Measurements from ENCODE around the gene ABHD12. TPM values are rescaled to one million over a fixed set of nuclear protein-coding genes. Genes with fewer than 3 reads are reported as not detected.

Gene ABHD12
- total RNA-seq, 1 donor from 2014 or later: 49.7 TPM

DNA sequence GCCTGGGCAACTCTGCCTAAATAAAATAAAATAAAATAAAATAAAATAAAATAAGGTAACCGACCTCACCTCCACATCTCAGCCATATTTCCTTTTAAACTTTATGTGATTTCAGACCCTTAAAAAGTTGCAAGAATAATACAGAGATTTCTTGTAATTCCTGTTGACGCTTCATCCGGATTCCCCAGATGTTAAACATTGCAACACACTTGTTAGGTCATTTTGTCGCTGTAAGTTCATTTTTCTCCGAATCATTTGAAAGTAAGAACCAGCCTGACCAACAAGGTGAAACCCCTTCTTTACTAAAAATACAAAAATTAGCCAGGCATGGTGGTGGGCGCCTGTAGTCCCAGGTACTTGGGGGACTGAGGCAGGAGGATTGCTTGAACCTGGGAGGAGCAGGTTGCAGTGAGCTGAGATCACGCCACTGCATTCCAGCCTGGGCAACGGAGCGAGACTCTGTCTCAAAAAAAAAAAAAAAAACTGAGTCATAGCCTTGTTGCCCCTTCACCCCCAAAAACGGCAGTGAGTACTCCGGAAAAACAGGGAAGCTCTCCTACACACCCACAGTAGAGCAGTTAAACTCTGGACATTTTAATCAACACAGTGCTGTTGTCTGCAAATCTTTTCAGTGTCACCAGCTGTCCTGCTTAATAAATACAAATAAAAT is 136.9 kb downstream of the ABHD12 start:
- ATAC-seq: peak; percentile 37 to 40
- Histone ChIP-seq H3K4me1 (peaks cover 61% of the 10 kb centered on the region), H3K27ac (no peak overlapping the region)

DNA sequence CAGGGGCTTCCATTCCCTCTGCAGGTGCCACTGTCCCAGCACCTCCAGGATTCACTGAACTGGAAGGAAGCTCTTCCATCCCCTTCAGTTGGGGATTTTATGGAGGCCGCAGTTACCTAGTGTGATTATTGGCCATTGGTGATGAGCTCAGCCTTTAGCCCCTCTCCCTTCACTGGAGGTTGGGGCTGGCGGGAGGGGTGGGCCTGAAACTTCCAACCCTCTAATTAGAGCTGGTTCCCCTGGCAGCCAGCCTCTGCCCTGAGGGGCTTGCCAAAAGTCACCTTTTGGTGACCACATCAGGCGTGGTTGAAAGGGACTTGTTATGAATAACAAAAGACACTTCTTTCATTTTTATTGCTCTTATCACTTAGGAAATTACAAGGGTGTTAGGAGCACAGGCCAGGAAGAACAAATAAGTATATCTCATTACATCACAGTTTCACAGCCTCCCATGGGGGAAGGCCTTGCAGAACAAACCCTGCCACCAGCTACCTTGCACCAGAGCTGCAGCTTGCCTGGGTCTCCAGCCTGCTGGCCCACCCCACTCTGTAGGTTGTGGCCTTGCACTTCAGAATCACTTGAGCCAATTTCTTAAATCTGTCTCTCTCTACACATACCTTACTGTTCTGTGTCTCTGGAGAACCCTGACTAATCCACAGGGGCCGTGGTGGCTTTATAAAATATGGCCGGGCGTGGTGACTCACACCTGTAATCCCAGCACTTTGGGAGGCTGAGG is 137.8 kb downstream of the ABHD12 start:
- TF ChIP-seq, protein P1, sequence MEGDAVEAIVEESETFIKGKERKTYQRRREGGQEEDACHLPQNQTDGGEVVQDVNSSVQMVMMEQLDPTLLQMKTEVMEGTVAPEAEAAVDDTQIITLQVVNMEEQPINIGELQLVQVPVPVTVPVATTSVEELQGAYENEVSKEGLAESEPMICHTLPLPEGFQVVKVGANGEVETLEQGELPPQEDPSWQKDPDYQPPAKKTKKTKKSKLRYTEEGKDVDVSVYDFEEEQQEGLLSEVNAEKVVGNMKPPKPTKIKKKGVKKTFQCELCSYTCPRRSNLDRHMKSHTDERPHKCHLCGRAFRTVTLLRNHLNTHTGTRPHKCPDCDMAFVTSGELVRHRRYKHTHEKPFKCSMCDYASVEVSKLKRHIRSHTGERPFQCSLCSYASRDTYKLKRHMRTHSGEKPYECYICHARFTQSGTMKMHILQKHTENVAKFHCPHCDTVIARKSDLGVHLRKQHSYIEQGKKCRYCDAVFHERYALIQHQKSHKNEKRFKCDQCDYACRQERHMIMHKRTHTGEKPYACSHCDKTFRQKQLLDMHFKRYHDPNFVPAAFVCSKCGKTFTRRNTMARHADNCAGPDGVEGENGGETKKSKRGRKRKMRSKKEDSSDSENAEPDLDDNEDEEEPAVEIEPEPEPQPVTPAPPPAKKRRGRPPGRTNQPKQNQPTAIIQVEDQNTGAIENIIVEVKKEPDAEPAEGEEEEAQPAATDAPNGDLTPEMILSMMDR (IDR thresholded peaks at IDR 0.05): no peak
- DNase-seq: no peak
- Histone ChIP-seq H3K9me3 (no peaks in the 10 kb centered on the region), H3K27me3 (ENCODE audit: low read depth) (no peaks in the 10 kb centered on the region), H3K27ac (no peak overlapping the region), H3K36me3 (no peaks in the 10 kb centered on the region), H3K4me1 (peaks cover 53% of the 10 kb centered on the region), H3K4me3 (no peak overlapping the region)
- no peak for ATAC-seq
- intact Hi-C loops (cut with DNase I): no loop called here

More for the DNA sequence above, 136.9 kb downstream of the ABHD12 start:
- Histone ChIP-seq H3K9me3 (no peaks in the 10 kb centered on the region), H3K27me3 (ENCODE audit: low read depth) (no peaks in the 10 kb centered on the region), H3K4me3 (no peak overlapping the region), H3K36me3 (no peaks in the 10 kb centered on the region)
- TF ChIP-seq, protein P1 (IDR thresholded peaks at IDR 0.05): no peak
- no peak for DNase-seq
- intact Hi-C loops (cut with DNase I): no loop called here

DNA sequence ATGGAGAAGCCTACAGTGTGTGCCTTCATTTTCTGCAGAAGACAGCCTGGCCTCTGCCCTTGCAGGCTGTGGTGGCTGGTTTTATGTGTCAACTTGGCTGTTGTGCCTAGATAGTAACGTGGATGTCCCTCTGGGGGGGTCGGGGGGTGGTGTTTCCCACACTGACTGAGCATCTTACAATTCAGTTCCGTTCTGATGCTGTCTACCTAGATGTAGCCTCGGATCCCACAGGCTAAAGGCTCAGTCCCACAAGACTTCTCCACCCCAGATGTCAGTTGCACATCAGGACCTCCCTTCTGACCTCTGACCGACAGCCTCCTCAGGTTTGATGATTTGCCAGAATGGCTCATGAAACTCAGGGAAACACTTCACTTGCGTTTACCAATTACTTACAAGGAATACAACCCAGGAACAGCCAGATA is 138.4 kb downstream of the ABHD12 start:
- Histone ChIP-seq H3K4me3 (no peak overlapping the region), H3K36me3 (no peaks in the 10 kb centered on the region), H3K27ac (no peak overlapping the region), H3K9me3 (no peaks in the 10 kb centered on the region), H3K4me1 (peaks cover 54% of the 10 kb centered on the region), H3K27me3 (ENCODE audit: low read depth) (no peaks in the 10 kb centered on the region)
- intact Hi-C loops (cut with DNase I): no loop called here
- TF ChIP-seq, protein P1 (IDR thresholded peaks at IDR 0.05): no peak
- no peak for ATAC-seq
- DNase-seq: no peak

DNA sequence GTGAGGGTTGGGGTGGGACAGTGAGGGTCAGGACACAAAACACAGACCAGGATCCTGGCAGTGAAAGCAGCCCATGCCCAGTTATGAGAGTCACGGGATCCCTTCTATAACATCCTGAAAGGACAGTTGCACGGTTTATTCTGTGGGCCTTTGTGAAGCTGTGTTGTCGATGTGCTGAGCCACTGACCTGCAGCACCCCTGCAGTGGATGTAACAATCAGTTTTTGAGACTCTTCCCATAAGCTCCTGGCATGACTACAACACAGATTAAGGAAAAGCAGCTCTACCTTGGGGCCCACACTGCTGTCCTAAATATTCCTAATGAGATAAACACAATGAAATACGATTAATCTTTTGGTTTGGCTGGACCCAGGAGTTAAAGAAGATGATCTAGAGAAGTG is 139.1 kb downstream of the ABHD12 start:
- Histone ChIP-seq H3K4me3 (no peak overlapping the region), H3K4me1 (peaks cover 56% of the 10 kb centered on the region), H3K36me3 (no peaks in the 10 kb centered on the region), H3K27me3 (ENCODE audit: low read depth) (no peaks in the 10 kb centered on the region), H3K27ac (no peak overlapping the region), H3K9me3 (no peaks in the 10 kb centered on the region)
- intact Hi-C loops (cut with DNase I): no loop called here
- ATAC-seq: no peak
- TF ChIP-seq, protein P1 (IDR thresholded peaks at IDR 0.05): no peak
- DNase-seq: no peak

DNA sequence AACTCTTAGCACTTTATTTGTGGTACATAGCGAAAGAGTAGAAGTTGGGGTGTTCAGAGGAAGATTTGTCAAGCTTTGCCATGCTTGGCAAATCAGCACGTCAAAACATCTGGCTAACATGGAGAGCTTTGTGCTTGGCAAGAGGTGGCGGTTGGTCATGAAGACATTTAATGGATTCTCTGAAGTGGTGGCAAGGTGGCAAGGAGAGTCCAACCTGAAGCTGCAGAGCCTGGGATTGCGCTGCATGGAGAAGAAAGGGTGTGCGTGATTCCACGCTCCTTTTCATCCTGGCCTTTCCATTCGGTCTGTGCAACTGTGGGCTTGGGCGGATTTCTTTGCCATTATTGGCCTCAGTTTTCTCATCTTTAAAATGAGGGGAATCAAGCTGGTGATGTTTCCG is 139.6 kb downstream of the ABHD12 start:
- intact Hi-C loops (cut with DNase I): no loop called here
- H3K4me1 ChIP-seq: peaks cover 53% of the 10 kb centered on the region

More for the DNA sequence above, 139.6 kb downstream of the ABHD12 start:
- Histone ChIP-seq H3K4me3 (no peak overlapping the region), H3K36me3 (no peaks in the 10 kb centered on the region), H3K9me3 (no peaks in the 10 kb centered on the region), H3K27ac (no peak overlapping the region), H3K27me3 (ENCODE audit: low read depth) (no peaks in the 10 kb centered on the region)
- DNase-seq (no peak), ATAC-seq (no peak)
- TF ChIP-seq, protein P1 (IDR thresholded peaks at IDR 0.05): no peak

Measured in lower lobe of right lung (tissue), 2 donors.